ENCODE data around the gene BMP4.

BMP4 gene

GRCh38 chr14:53982546-53982945 lies 25.9 kb upstream of the BMP4 start:
- Histone ChIP-seq H3K36me3 (no peaks in the 10 kb centered on the region), H3K27me3 (no peaks in the 10 kb centered on the region), H3K27ac (no peak overlapping the region), H3K4me3 (no peak overlapping the region), H3K4me1 (no peaks in the 10 kb centered on the region), H3K9me3 (peaks cover 0 to 15% (median 4%) of the 10 kb centered on the region in 3 donors)
- intact Hi-C loops (cut with DNase I; ENCODE audit: low total_unique reads), result no loop called here
- no peak for TF ChIP-seq CTCF (IDR thresholded peaks at IDR 0.05)
- DNase-seq, result no peak

- H3K9me3 ChIP-seq, result peaks cover 0 to 7% (median 0%) of the 10 kb centered on the region in 3 donors
Observed at GRCh38 chr14:53979747-53980642, 23.4 kb upstream of the BMP4 start.

GRCh38 chr14:53979113-53979681 lies 22.6 kb upstream of the BMP4 start:
- intact Hi-C loops (cut with DNase I; ENCODE audit: low total_unique reads), result loop anchor here (5.0 kb wide), 1 partner anchor 33 kb away; no protein-coding TSS in a partner anchor
- no peak for DNase-seq
- Histone ChIP-seq H3K27me3 (no peaks in the 10 kb centered on the region), H3K27ac (no peak overlapping the region), H3K4me3 (no peak overlapping the region), H3K9me3 (peaks cover 0 to under 1% (median 0%) of the 10 kb centered on the region in 3 donors), H3K4me1 (no peaks in the 10 kb centered on the region), H3K36me3 (no peaks in the 10 kb centered on the region)
- no peak for TF ChIP-seq CTCF (IDR thresholded peaks at IDR 0.05)

More at GRCh38 chr14:53979747-53980642, 23.4 kb upstream of the BMP4 start:
- no peak overlapping the region for H3K27ac ChIP-seq
- H3K4me1 ChIP-seq, result no peaks in the 10 kb centered on the region
- TF ChIP-seq CTCF (IDR thresholded peaks at IDR 0.05), result no peak
- H3K27me3 ChIP-seq, result no peaks in the 10 kb centered on the region
- intact Hi-C loops (cut with DNase I; ENCODE audit: low total_unique reads), result loop anchor here (5.0 kb wide), 1 partner anchor 32 kb away; no protein-coding TSS in a partner anchor
- no peak overlapping the region for H3K4me3 ChIP-seq
- H3K36me3 ChIP-seq, result no peaks in the 10 kb centered on the region
- peak in 1 of 2 donors; percentile 28 for DNase-seq

- Histone ChIP-seq H3K4me3 (no peak overlapping the region), H3K36me3 (no peaks in the 10 kb centered on the region), H3K4me1 (no peaks in the 10 kb centered on the region), H3K9me3 (no peaks in the 10 kb centered on the region), H3K27ac (no peak overlapping the region), H3K27me3 (no peaks in the 10 kb centered on the region)
- intact Hi-C loops (cut with DNase I; ENCODE audit: low total_unique reads), result loop anchor here (5.0 kb wide), 1 partner anchor 34 kb away; no protein-coding TSS in a partner anchor
- no peak for DNase-seq
- TF ChIP-seq CTCF (IDR thresholded peaks at IDR 0.05), result no peak
Observed at GRCh38 chr14:53978194-53978593, 21.6 kb upstream of the BMP4 start.

- no peak for DNase-seq
- Histone ChIP-seq H3K27ac (no peak overlapping the region), H3K4me3 (no peak overlapping the region), H3K4me1 (no peaks in the 10 kb centered on the region), H3K27me3 (no peaks in the 10 kb centered on the region), H3K9me3 (no peaks in the 10 kb centered on the region), H3K36me3 (no peaks in the 10 kb centered on the region)
- intact Hi-C loops (cut with DNase I; ENCODE audit: low total_unique reads), result loop anchor here (5.0 kb wide), 1 partner anchor 37 kb away; no protein-coding TSS in a partner anchor
- TF ChIP-seq CTCF (IDR thresholded peaks at IDR 0.05), result no peak
Observed at GRCh38 chr14:53975444-53975843, 18.8 kb upstream of the BMP4 start.
